BE2C (cell line): Measurements from ENCODE around the gene RAB11A.
A peak's percentile ranks its signal among the peaks of the same experiment; 100 is the strongest.
"Not testable (repeated sequence)": the region's sequence is repeated elsewhere in the genome, so short reads cannot be mapped to it uniquely, and the experiment has no call there.

Source experiments
- DNase-seq: peaks from one replicate; pipeline ENCODE4 v3.0.0-alpha.2; 2020
- H3K27me3 ChIP-seq: fragments of 250-450 bp; sonication (Bioruptor Pico); 2 replicates; pipeline ENCODE4 v1.5.1; 2020; ENCODE audit warnings: mild to moderate bottlenecking
- H3K36me3 ChIP-seq: fragments of 250-450 bp; sonication (Bioruptor Pico); 2 replicates; pipeline ENCODE4 v1.5.1; 2020; ENCODE audit warnings: mild to moderate bottlenecking
- H3K4me1 ChIP-seq: fragments of 250-450 bp; sonication (Bioruptor Pico); 2 replicates; pipeline ENCODE4 v1.5.1; 2020
- H3K4me3 ChIP-seq: 2 replicates; pipeline ENCODE4 v1.5.1; 2011; ENCODE audit warnings: low read depth, low read length
- H3K9me3 ChIP-seq: fragments of 250-450 bp; sonication (Bioruptor Pico); 2 replicates; pipeline ENCODE4 v1.5.1; 2020
- TF ChIP-seq, protein P1 (sequence below): IDR thresholded peaks from 2 replicates; pipeline ENCODE4 v1.5.1; 2012; ENCODE audit warnings: mild to moderate bottlenecking, low read depth, low read length

Gene RAB11A

DNA sequence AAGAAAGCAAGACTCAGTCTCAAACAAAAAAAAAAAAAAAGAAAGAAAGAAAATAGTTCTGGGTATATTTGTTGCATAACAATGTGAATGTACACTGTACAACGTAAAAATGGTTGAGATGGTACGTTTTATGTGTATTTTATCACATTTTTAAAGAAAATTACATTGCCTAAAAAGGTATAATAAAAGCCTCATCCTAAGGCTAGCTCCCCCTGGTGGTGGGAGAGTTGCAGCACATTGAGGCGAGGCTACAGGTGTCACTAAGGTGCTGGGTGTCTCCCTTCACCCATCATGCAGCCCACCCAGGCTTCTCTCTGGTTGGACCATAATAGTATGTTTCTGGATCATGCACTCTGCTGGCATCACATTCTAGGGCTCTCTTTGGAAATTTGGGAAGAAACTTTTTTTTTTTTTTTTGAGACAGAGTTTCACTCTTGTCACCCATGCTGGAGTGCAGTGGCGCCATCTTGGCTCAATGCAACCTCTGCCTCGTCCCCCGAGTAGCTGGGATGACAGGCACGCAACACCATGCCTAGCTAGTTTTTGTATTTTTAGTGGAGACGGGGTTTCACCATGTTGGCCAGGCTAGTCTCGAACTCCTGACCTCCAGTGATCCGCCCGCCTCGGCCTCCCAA lies 12.4 kb upstream of the RAB11A start:
- DNase-seq = peak; percentile 77
- H3K9me3 ChIP-seq = no peaks in the 10 kb centered on the region
- H3K27me3 ChIP-seq = no peaks in the 10 kb centered on the region
- no peak overlapping the region for H3K4me3 ChIP-seq
- H3K36me3 ChIP-seq = no peaks in the 10 kb centered on the region
- TF ChIP-seq, protein P1, sequence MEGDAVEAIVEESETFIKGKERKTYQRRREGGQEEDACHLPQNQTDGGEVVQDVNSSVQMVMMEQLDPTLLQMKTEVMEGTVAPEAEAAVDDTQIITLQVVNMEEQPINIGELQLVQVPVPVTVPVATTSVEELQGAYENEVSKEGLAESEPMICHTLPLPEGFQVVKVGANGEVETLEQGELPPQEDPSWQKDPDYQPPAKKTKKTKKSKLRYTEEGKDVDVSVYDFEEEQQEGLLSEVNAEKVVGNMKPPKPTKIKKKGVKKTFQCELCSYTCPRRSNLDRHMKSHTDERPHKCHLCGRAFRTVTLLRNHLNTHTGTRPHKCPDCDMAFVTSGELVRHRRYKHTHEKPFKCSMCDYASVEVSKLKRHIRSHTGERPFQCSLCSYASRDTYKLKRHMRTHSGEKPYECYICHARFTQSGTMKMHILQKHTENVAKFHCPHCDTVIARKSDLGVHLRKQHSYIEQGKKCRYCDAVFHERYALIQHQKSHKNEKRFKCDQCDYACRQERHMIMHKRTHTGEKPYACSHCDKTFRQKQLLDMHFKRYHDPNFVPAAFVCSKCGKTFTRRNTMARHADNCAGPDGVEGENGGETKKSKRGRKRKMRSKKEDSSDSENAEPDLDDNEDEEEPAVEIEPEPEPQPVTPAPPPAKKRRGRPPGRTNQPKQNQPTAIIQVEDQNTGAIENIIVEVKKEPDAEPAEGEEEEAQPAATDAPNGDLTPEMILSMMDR = peak; percentile 96
- H3K4me1 ChIP-seq = no peaks in the 10 kb centered on the region

DNA sequence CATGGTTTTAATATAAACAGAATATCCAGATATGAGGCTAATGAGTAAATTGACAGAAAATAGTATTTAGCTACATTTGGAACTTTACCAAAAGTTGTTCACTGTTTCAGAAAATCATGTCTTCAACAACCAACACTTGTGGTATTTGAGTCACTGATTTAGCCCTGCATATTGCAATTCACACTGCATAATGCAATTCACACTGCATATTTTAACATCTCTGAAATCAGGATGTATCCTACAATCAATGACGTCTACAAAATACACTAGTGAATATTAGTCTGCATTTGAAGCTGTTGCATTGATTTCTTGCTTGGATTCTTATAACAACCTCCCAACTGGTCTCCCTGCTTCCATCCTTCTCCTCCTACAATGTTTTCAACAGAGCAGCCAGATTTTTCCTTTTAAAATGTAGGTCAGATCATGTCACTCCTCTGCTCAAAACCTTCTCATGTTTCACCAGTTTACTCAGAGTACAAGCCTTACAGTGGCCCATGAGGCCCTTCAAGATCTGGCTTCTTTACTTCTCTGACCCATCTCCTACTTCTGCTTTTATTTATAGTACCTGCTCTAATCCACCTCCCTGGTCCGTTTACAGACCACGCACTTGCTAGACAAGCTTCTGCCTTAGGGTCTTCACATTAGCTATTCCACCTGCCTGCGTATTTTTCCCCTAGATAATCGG lies 11.4 kb upstream of the RAB11A start:
- H3K4me1 ChIP-seq = no peaks in the 10 kb centered on the region
- no peaks in the 10 kb centered on the region for H3K27me3 ChIP-seq
- TF ChIP-seq, protein P1 = no peak
- H3K4me3 ChIP-seq = no peak overlapping the region
- H3K36me3 ChIP-seq = no peaks in the 10 kb centered on the region
- H3K9me3 ChIP-seq = no peaks in the 10 kb centered on the region
- no peak for DNase-seq

DNA sequence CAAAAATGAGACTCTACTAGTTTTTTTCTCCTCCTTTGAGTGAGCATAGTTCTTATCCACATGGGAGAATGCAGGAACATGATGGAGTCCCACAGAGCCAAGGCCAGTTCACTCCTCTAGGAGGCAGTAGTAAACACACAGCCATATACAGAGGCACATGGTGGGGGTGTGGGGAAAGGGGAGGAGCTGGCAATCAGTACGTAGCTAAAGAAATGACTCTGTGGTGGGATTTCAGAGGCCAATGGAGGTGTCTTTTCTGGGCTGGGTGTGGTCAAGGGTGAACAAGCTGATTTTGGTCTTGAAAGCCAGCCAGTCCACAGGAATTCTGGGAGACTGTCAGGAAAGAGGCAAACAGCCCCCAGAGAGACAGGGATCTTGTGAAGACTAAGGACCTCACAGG lies 6.6 kb upstream of the RAB11A start:
- peak; percentile 86 for DNase-seq
- Histone ChIP-seq H3K36me3 (no peaks in the 10 kb centered on the region), H3K9me3 (no peaks in the 10 kb centered on the region), H3K27me3 (no peaks in the 10 kb centered on the region), H3K4me3 (no peak overlapping the region), H3K4me1 (no peaks in the 10 kb centered on the region)
- TF ChIP-seq, protein P1 = peak; percentile 94

DNA sequence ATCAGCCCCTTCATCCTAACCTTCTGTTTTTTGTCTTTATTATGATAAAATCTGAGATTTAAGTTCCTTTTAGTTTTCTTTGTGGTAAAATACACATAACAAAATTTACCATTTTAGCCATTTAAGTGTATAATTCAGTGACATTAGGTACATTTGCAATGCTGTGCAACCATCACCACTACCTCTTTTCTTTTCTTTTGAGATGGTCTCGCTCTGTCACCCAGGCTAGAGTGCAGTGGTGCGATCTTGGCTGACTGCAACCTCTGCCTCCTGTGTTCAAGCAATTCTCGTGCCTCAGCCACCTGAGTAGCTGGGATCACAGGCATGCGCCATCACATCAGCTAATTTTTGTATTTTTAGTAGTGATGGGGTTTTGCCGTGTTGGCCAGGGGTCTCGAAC lies 6.2 kb upstream of the RAB11A start:
- Histone ChIP-seq H3K27me3 (no peaks in the 10 kb centered on the region), H3K9me3 (no peaks in the 10 kb centered on the region), H3K4me3 (no peak overlapping the region), H3K36me3 (no peaks in the 10 kb centered on the region), H3K4me1 (no peaks in the 10 kb centered on the region)
- DNase-seq = no peak
- TF ChIP-seq, protein P1 = no peak

DNA sequence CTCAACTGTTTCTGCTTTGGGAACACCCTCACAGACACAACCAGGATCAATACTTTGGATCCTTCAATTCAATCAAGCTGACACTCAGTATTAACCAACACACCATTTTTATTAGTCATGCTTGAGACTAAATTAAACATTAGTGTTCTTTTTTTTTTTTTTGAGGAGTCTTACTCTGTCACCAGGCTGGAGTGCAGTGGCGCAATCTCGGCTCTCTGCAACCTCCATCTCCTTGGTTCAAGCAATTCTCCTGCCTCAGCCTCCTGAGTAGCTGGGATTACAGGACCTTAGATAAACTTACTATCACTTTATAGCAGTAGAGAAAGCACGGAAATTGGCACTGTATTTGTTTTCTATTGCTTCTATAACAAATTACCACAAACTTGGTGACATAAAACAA lies 2.0 kb upstream of the RAB11A start:
- no peak for DNase-seq
- H3K4me1 ChIP-seq = no peaks in the 10 kb centered on the region
- H3K36me3 ChIP-seq = no peaks in the 10 kb centered on the region

DNA sequence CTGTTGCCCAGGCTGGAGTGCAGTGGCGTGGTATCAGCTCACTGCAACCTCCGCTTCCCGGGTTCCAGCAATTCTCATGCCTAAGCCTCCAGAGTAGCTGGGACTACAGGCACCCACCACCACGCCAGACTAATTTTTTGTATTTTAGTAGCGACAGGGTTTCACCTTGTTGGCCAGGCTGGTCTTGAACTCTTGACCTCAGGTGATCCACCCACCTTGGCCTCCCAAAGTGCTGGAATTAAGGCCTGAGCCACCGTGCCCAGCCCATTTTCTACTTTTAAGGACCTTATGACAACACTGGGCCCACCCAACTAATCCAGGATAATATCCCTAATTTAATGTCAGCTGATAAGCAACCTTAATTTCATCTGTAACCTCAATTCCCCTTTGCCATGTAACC lies 1.4 kb upstream of the RAB11A start:
- not testable (repeated sequence) for H3K36me3 ChIP-seq, H3K4me1 ChIP-seq, H3K27me3 ChIP-seq, H3K4me3 ChIP-seq, H3K9me3 ChIP-seq, DNase-seq

More for the DNA sequence above, 2.0 kb upstream of the RAB11A start:
- Histone ChIP-seq H3K27me3 (no peaks in the 10 kb centered on the region), H3K9me3 (no peaks in the 10 kb centered on the region), H3K4me3 (no peak overlapping the region)
- TF ChIP-seq, protein P1 = no peak
